ENCODE measurements around the gene CDH11.

CDH11 gene

DNA sequence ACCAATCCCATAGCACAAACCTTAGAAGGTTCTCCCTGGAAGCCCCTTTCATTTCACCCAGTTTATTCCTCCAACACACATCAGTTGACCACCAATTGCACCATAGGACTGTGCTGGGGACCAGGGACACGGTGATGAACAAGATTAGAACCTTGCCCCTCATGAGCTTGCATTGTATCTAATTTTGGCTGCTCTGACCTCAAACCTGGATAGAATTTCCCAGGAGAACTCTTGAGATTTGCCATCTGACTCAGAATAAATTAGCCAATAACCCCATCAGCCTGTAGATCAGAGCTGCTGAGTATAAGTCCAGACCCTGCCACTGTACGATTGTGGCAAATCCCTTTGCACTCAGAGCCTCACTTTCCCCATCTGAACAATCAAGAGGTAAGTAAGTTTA lies 52.1 kb downstream of the CDH11 start:
- TF ChIP-seq POLR2AphosphoS5 (IDR thresholded peaks at IDR 0.05; ENCODE audit: low read depth) (no peak), GABPA (IDR thresholded peaks at IDR 0.05; ENCODE audit: low read depth) (no peak), SPI1 (IDR thresholded peaks at IDR 0.05; ENCODE audit: borderline replicate concordance, low read depth) (no peak)
- TF ChIP-seq, protein P1, sequence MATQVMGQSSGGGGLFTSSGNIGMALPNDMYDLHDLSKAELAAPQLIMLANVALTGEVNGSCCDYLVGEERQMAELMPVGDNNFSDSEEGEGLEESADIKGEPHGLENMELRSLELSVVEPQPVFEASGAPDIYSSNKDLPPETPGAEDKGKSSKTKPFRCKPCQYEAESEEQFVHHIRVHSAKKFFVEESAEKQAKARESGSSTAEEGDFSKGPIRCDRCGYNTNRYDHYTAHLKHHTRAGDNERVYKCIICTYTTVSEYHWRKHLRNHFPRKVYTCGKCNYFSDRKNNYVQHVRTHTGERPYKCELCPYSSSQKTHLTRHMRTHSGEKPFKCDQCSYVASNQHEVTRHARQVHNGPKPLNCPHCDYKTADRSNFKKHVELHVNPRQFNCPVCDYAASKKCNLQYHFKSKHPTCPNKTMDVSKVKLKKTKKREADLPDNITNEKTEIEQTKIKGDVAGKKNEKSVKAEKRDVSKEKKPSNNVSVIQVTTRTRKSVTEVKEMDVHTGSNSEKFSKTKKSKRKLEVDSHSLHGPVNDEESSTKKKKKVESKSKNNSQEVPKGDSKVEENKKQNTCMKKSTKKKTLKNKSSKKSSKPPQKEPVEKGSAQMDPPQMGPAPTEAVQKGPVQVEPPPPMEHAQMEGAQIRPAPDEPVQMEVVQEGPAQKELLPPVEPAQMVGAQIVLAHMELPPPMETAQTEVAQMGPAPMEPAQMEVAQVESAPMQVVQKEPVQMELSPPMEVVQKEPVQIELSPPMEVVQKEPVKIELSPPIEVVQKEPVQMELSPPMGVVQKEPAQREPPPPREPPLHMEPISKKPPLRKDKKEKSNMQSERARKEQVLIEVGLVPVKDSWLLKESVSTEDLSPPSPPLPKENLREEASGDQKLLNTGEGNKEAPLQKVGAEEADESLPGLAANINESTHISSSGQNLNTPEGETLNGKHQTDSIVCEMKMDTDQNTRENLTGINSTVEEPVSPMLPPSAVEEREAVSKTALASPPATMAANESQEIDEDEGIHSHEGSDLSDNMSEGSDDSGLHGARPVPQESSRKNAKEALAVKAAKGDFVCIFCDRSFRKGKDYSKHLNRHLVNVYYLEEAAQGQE (IDR thresholded peaks at IDR 0.05; ENCODE audit: insufficient replicate concordance, low read depth): no peak
- TF ChIP-seq, protein P2, sequence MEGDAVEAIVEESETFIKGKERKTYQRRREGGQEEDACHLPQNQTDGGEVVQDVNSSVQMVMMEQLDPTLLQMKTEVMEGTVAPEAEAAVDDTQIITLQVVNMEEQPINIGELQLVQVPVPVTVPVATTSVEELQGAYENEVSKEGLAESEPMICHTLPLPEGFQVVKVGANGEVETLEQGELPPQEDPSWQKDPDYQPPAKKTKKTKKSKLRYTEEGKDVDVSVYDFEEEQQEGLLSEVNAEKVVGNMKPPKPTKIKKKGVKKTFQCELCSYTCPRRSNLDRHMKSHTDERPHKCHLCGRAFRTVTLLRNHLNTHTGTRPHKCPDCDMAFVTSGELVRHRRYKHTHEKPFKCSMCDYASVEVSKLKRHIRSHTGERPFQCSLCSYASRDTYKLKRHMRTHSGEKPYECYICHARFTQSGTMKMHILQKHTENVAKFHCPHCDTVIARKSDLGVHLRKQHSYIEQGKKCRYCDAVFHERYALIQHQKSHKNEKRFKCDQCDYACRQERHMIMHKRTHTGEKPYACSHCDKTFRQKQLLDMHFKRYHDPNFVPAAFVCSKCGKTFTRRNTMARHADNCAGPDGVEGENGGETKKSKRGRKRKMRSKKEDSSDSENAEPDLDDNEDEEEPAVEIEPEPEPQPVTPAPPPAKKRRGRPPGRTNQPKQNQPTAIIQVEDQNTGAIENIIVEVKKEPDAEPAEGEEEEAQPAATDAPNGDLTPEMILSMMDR (IDR thresholded peaks at IDR 0.05; ENCODE audit: insufficient read depth, low read length): no peak
- H3K27me3 ChIP-seq (ENCODE audit: insufficient read depth, poor library complexity, severe bottlenecking): no peaks in the 10 kb centered on the region
- DNase-seq (ENCODE audit: low read depth in 1 of 2, low spot score in 1 of 2): no peak
- no peak overlapping the region for H3K4me3 ChIP-seq (replicated peaks; ENCODE audit: insufficient read depth, low read length)
- no peak overlapping the region for H3K27ac ChIP-seq (replicated peaks)

DNA sequence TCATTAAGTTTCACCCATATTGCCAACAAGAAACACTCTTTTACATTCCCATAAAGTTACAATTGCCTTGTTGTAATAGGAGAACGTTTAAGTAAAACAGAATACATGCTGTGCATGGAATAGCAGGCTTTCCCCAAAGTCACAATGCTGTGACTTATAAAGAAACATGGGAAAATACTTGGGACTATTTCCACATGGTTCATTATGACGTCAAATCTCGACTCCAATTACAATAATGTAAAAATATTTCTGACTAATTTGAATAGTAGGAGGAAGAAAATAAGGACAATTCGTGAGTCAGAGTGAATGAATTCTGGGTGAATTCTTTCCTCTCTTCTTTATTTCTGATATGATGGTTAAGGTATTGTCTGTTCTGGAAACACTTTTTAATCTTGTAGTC lies 52.8 kb downstream of the CDH11 start:
- Histone ChIP-seq H3K27me3 (ENCODE audit: insufficient read depth, poor library complexity, severe bottlenecking) (no peaks in the 10 kb centered on the region), H3K4me3 (replicated peaks; ENCODE audit: insufficient read depth, low read length) (no peak overlapping the region), H3K27ac (replicated peaks) (no peak overlapping the region)
- DNase-seq (ENCODE audit: low read depth in 1 of 2, low spot score in 1 of 2): no peak
- TF ChIP-seq SPI1 (IDR thresholded peaks at IDR 0.05; ENCODE audit: borderline replicate concordance, low read depth): no peak
- TF ChIP-seq, protein P1 (IDR thresholded peaks at IDR 0.05; ENCODE audit: insufficient replicate concordance, low read depth): no peak
- TF ChIP-seq POLR2AphosphoS5 (IDR thresholded peaks at IDR 0.05; ENCODE audit: low read depth): no peak
- TF ChIP-seq, protein P2 (IDR thresholded peaks at IDR 0.05; ENCODE audit: insufficient read depth, low read length): no peak
- TF ChIP-seq GABPA (IDR thresholded peaks at IDR 0.05; ENCODE audit: low read depth): no peak

DNA sequence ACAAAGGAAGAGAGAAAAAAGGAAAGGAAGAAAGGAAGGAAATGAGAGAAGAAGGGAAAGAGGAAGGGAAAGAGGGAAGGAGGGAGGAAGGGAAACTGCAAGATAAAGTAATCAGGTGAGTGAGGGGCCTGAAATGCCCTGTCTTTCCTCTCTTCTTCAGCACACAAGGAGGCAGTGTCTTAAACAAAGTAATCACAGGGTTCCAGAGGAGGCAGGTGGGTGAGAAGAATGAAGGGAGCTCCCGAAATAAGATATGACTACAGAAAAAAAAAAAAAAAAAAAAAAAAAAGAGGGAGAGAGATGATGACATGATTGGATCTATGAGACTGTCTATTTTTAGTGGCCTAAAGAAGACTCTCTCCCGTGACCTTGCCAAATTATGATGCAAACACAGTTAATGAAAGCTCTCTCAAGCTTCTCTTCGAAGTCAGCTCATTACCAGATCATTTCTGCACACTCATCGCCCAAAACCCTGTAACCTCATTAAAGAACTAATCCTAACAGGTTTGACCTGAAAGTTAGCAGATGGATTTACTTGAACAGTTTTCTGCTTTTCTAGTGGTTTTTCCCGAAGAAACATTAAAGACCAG lies 53.6 kb downstream of the CDH11 start:
- TF ChIP-seq SPI1 (IDR thresholded peaks at IDR 0.05; ENCODE audit: borderline replicate concordance, low read depth) (no peak), GABPA (IDR thresholded peaks at IDR 0.05; ENCODE audit: low read depth) (no peak), POLR2AphosphoS5 (IDR thresholded peaks at IDR 0.05; ENCODE audit: low read depth) (no peak)
- TF ChIP-seq, protein P2 (IDR thresholded peaks at IDR 0.05; ENCODE audit: insufficient read depth, low read length): no peak
- TF ChIP-seq, protein P1 (IDR thresholded peaks at IDR 0.05; ENCODE audit: insufficient replicate concordance, low read depth): no peak
- Histone ChIP-seq H3K4me3 (replicated peaks; ENCODE audit: insufficient read depth, low read length) (no peak overlapping the region), H3K27ac (replicated peaks) (no peak overlapping the region), H3K27me3 (ENCODE audit: insufficient read depth, poor library complexity, severe bottlenecking) (no peaks in the 10 kb centered on the region)
- no peak for DNase-seq (ENCODE audit: low read depth in 1 of 2, low spot score in 1 of 2)
